ENCODE measurements around the gene TULP4.
A peak's percentile ranks its signal among the peaks of the same experiment; 100 is the strongest.
"Not testable (repeated sequence)": the region's sequence is repeated elsewhere in the genome, so short reads cannot be mapped to it uniquely, and the experiment has no call there.

TULP4 gene

DNA sequence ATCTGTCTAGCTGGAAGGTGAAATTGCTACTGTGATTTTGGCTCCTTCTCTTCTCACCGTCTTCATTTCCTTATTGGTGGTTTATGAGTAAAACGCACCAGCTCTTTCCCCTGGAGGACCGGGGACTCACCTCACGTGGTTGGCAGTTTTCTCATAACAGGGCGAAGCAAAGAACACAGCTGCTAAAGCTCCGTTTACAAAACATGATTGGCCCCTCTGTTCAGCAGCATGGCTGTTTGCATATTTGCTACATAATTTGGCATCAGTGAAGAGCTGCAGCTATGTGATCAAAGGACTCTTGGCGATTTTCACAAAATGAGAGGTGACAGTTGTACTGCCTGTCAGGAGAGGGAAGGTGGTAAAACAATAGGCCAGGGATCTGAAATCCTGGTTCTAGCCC lies 227.1 kb downstream of the TULP4 start:
- FAIRE-seq: no peak

GRCh38 chr6:158539881-158540280 lies 227.6 kb downstream of the TULP4 start:
- FAIRE-seq: no peak

DNA sequence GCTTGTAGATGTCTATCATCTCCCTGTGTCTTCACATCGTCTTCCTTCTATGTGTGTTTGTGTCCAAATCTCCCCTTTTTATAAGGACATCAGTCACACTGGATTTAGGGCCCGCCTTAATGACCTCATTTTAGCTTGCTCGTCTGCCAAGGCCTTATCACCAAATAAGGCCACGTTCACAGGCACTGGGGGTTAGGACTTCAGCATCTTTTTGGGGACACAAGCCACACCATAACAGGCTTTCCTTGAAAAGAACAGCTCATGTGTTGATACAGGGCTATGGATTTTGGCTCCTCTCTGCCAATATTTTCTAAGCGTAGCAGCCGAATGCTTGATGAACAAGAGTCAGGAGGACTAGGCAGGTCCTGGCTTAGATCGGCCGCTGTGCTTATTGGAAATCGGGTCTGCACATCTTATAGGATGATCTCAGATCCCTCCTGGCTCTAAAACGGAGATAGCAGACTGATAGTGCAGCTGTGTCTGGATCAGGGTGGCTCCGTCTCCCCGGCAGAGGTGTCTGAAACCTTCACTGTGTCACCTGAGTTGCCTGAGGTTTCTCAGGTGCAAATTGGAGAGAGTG lies 231.4 kb downstream of the TULP4 start:
- no peak for FAIRE-seq

GRCh38 chr6:158544428-158544827 lies 232.2 kb downstream of the TULP4 start:
- no peak for FAIRE-seq

- no peak for FAIRE-seq
Measured at GRCh38 chr6:158545043-158545966, 233.0 kb downstream of the TULP4 start.

- FAIRE-seq: no peak
Measured at GRCh38 chr6:158548418-158549161, 236.3 kb downstream of the TULP4 start.

DNA sequence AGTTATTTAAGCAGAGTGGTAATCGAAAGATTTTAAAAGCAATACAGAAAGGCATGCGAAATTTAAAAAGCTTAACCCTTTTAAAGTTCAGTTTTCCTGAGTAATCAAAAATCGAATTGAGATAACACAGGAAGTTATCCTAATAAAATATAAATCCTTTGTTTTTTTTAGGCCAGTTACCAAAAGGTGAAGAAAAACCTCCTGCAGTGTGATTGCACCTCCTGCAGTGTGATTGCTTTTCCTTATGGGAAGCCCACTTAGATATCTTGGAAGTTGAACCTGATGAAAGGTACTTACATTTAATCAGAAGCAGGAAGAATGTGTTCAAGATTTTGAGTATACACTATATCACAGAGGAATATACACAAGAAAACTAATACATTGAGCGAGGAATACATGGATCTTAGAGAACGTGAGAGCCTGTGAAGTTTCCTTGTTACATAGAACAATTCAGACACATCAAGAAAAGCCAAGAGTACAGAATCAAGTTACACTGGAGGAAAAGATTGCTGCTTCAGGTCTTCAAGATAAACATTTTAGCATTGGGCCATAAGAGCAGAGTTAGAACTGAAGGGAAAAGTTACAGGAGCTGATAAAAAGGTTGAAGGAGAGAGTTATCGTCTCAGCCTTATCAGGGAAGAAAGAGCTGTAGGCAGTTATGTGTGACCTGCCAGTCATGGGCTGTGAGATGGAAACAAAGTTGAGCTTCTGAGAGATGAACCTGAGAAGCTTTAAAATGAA lies 240.0 kb downstream of the TULP4 start:
- FAIRE-seq: no peak

GRCh38 chr6:158552796-158553138 lies 240.5 kb downstream of the TULP4 start:
- no peak for FAIRE-seq

DNA sequence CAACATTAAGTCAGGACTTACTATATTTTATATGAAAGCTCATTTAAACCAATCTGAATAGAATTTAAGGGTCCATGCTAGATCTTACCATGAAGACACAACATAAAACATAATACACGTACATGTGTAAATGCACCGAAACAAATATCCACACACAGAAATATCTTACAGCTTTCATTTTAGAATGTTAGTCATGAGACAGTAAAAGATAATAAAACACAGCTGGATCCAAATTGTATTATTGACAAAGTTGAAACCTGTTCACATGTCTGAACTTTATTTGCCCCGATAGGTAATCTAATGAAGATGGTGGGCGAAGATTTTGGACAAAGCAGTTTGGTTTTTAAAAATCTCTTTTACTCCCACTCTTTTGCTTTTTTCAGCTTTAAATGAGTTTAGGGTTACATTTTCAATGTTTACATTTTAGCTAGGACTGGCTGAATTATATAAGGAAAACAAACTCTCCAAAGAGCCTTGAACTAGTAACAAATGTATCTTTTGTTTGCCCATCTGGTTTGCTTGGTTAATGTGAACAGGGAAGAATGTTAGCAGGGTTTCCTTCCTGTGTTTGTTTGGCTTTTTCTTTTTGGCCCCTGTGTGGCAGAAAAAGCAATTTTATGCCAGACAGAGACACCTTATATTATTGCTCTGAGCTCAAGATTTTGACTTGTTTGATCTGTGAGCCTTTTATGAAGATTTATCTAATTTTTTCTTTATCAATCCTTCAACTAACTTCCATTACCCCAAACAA lies 242.5 kb downstream of the TULP4 start:
- FAIRE-seq: peak; percentile 29

GRCh38 chr6:158556113-158556512 lies 243.8 kb downstream of the TULP4 start:
- FAIRE-seq: no peak

- not testable (repeated sequence) for FAIRE-seq
Measured at GRCh38 chr6:158557110-158557509, 244.8 kb downstream of the TULP4 start.

- no peak for FAIRE-seq
Measured at GRCh38 chr6:158557927-158558326, 245.7 kb downstream of the TULP4 start.

DNA sequence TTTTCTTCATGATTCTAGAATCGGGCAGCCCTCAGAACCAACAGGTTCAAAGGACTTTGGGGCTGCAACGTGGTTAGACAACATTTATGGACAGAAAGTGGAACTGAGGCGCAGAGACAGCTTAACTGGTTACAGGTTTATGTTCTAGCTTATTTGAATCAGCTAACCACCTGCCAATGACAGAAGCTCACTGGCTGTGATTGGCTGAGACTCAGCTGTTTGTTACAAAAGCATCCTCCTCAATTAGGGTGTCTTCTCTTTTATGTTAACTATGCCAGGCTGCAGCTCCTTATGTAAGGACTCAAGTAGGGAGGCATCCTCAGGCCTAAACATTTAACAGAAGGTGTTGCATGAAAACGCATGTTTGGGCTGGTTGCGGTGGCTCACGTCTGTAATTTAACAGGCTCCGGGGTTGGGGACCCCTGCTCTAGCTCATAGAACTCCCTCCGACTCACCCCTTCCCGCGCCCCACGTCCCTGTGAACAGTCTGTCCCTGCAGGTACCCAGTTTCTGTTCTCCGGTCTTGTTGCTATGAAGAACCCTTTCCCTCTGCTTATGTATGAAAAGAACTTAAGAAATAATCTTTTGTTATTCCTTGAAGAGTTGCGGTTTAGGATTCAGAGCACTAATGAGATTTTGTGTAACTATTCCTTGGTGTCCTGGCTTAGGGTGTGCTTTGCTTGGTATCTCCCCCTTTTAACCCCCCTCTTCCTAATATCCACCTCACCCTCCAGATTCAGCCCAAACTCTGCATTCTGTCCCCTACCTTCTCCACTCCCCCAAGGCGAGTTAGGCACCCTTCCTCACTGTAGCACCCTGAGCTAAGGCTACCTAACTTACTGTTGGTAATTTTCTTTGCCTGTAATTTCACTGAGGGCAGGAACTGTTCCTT lies 246.4 kb downstream of the TULP4 start:
- FAIRE-seq: no peak

GRCh38 chr6:158559338-158559894 lies 247.2 kb downstream of the TULP4 start:
- FAIRE-seq: no peak

- FAIRE-seq: no peak
Measured at GRCh38 chr6:158559895-158560835, 247.9 kb downstream of the TULP4 start, which contains the start of gene TMEM181. Gene TMEM181, plus strand, starts transcription at chr6:158560091. Its CDS starts 134 bp downstream, at chr6:158560225.

DNA sequence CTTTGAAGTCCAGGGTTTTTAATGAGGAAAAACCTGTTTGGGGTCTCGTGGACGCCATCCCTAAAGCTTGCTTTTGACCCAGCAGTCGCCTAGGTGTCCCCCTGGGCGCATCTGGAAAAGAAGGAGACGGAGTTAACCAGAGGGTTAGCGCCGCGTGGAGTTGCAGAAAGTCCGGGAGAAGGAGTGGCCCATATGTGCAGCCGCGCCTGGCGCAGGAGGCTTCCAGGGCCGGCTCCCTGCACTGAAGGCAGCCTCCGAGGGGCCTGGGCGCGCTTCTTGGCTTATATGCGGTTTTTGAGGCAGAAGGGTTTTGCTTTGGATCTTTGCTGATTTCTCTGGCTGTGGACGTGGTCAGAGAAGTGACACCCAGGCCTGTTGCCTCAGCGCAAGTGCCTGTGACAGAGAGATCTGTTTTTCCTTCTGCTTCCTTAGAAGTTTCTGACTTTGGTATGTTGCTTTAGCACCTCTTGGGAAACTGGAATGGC lies 248.6 kb downstream of the TULP4 start:
- no peak for FAIRE-seq
